GM23248 (cell line): ENCODE measurements around the gene C3orf18. TPM values are rescaled to one million over a fixed set of nuclear protein-coding genes. Genes with fewer than 3 reads are reported as not detected.

Experiments
- DNase-seq: peaks from one replicate; pipeline ENCODE4 v3.0.0-alpha.2; 2015
- H2AFZ ChIP-seq: fragments of 200-600 bp; sonication (generic); 2 replicates; pipeline ENCODE4 v1.6.1; 2016; ENCODE audit warnings: antibody characterized with exemption
- H3F3A ChIP-seq: fragments of 200-600 bp; sonication (generic); 2 replicates; pipeline ENCODE4 v1.6.1; 2016; ENCODE audit warnings: mild to moderate bottlenecking, antibody characterized with exemption, mixed run types; ENCODE audit not compliant: insufficient read depth
- H3K27ac ChIP-seq: fragments of 200-600 bp; sonication (generic); 2 replicates; pipeline ENCODE4 v1.5.1; 2016; ENCODE audit warnings: mild to moderate bottlenecking
- H3K27me3 ChIP-seq: fragments of 200-600 bp; sonication (generic); replicated peaks from 2 replicates; pipeline ENCODE4 v1.6.1; 2016; ENCODE audit warnings: mild to moderate bottlenecking; ENCODE audit not compliant: insufficient read depth
- H3K36me3 ChIP-seq: fragments of 200-600 bp; sonication (generic); 2 replicates; pipeline ENCODE4 v1.6.1; 2016; ENCODE audit warnings: low read depth, mild to moderate bottlenecking
- H3K4me1 ChIP-seq: fragments of 200-600 bp; sonication (generic); 2 replicates; pipeline ENCODE4 v1.6.1; 2016; ENCODE audit warnings: mild to moderate bottlenecking; ENCODE audit not compliant: insufficient read depth
- H3K4me2 ChIP-seq: fragments of 200-600 bp; sonication (generic); one replicate; pipeline ENCODE4 v1.6.1; 2016; ENCODE audit warnings: mild to moderate bottlenecking; ENCODE audit not compliant: unreplicated experiment
- H3K4me3 ChIP-seq: fragments of 200-600 bp; sonication (generic); 2 replicates; pipeline ENCODE4 v1.5.1; 2016; ENCODE audit warnings: mild to moderate bottlenecking
- H3K79me2 ChIP-seq: fragments of 200-600 bp; sonication (generic); 2 replicates; pipeline ENCODE4 v1.6.1; 2016; ENCODE audit warnings: mild to moderate bottlenecking; ENCODE audit not compliant: insufficient read depth
- H3K9ac ChIP-seq: fragments of 200-600 bp; sonication (generic); 2 replicates; pipeline ENCODE4 v1.6.1; 2016; ENCODE audit warnings: mild to moderate bottlenecking
- H3K9me2 ChIP-seq: fragments of 200-600 bp; sonication (generic); 2 replicates; pipeline ENCODE4 v1.6.1; 2016; ENCODE audit warnings: mixed run types, mild to moderate bottlenecking, moderate library complexity; ENCODE audit not compliant: insufficient read depth
- H3K9me3 ChIP-seq: fragments of 200-600 bp; sonication (generic); one replicate; pipeline ENCODE4 v1.6.1; 2017; ENCODE audit warnings: low read depth
- H4K20me1 ChIP-seq: fragments of 200-600 bp; sonication (generic); 2 replicates; pipeline ENCODE4 v1.6.0; 2016; ENCODE audit not compliant: insufficient read depth
- EZH2 ChIP-seq: fragments of 200-600 bp; sonication (generic); IDR thresholded peaks from 2 replicates; pipeline ENCODE4 v1.6.1; 2018; ENCODE audit warnings: antibody characterized with exemption, mild to moderate bottlenecking; ENCODE audit not compliant: insufficient read depth, poor library complexity, severe bottlenecking
- EZH2phosphoT487 ChIP-seq: fragments of 200-600 bp; sonication (generic); IDR thresholded peaks from 2 replicates; pipeline ENCODE4 v1.6.1; 2018; ENCODE audit warnings: antibody characterized with exemption, moderate library complexity, mild to moderate bottlenecking, low read depth; ENCODE audit not compliant: insufficient read depth
- WGBS, 2 experiments: methylation state at CpG; one replicate each; pipeline ENCODE4 v1.1.6; 2015 to 2017; ENCODE audit warnings: low lambda C conversion rate in 2 of 2, low coverage in 1 of 2; ENCODE audit errors: missing lambda C conversion rate in 2 of 2; 5-methylcytosine and 5-hydroxymethylcytosine counted together
- in situ Hi-C: fragments of 300-500 bp; cut with MboI; formaldehyde crosslinking; loops from 2 replicates; pipeline ENCODE4 v1.15.0; 2020
- polyA plus RNA-seq: library from polyadenylated mRNA; unstranded; fragments of >200 nt; fragmentation: Nextera tagmentation; extraction: Ambion mirVana; gene quantifications from 2 replicates; pipeline ENCODE4 v1.2.1, GENCODE V29; 2016
- total RNA-seq: library from RNA; depleted of rRNA; stranded (reverse); fragments of >200 nt; shearing (Covaris generic); gene quantifications from 2 replicates; pipeline ENCODE4 v1.2.3, GENCODE V29; 2014

C3orf18 gene
- total and polyA plus RNA-seq, 2 experiments from 2014 or later = 17.3 to 17.4 TPM

GRCh38 chr3:50563867-50564266, 3.7 kb downstream of the C3orf18 start:
- no peak for TF ChIP-seq EZH2
- TF ChIP-seq EZH2phosphoT487 = no peak
- DNase-seq = no peak
- no peaks in the 10 kb centered on the region for H3K36me3 ChIP-seq
- H3F3A ChIP-seq = 0 out of 2 replicates have a peak, but pooled peaks cover 5% of the 10 kb centered on the region
- peaks cover 25% of the 10 kb centered on the region for H3K4me1 ChIP-seq
- no peak overlapping the region for H3K9ac ChIP-seq
- H3K9me2 ChIP-seq = no peaks in the 10 kb centered on the region
- H3K27ac ChIP-seq = no peak overlapping the region
- no peaks in the 10 kb centered on the region for H3K9me3 ChIP-seq
- no peak overlapping the region for H3K4me2 ChIP-seq
- in situ Hi-C loops = no loop called here
- H4K20me1 ChIP-seq = no peaks in the 10 kb centered on the region
- H3K79me2 ChIP-seq = peaks cover 5% of the 10 kb centered on the region; the same call in 1 of the 2 replicates
- no peak overlapping the region for H3K4me3 ChIP-seq
- no peak overlapping the region for H2AFZ ChIP-seq
- H3K27me3 ChIP-seq = no peaks in the 10 kb centered on the region
- WGBS, 2 experiments = 68 to 75% methylated on average over 2 of the region's 2 CpGs

- peaks cover 5% of the 10 kb centered on the region; the same call in 1 of the 2 replicates for H3K79me2 ChIP-seq
- H3K9me2 ChIP-seq = no peaks in the 10 kb centered on the region
- no peaks in the 10 kb centered on the region for H4K20me1 ChIP-seq
- H3K4me3 ChIP-seq = no peak overlapping the region
- DNase-seq = peak; percentile 93
- no peak overlapping the region; the same call in 1 of the 2 replicates for H2AFZ ChIP-seq
- no peaks in the 10 kb centered on the region for H3K27me3 ChIP-seq
- no peaks in the 10 kb centered on the region for H3K36me3 ChIP-seq
- H3K4me2 ChIP-seq = peak overlapping the region; percentile 47
- peaks cover 25% of the 10 kb centered on the region for H3K4me1 ChIP-seq
- H3K9ac ChIP-seq = peak overlapping the region; percentile 45
- H3K9me3 ChIP-seq = no peaks in the 10 kb centered on the region
- TF ChIP-seq EZH2 (no peak), EZH2phosphoT487 (no peak)
- H3F3A ChIP-seq = no peaks in the 10 kb centered on the region
- H3K27ac ChIP-seq = peak overlapping the region; percentile 55
- 0 to 5% methylated on average over 2 of the region's 2 CpGs for WGBS, 2 experiments
- in situ Hi-C loops = no loop called here
These were observed 4.7 kb downstream of the C3orf18 start for GRCh38 chr3:50562861-50563260.

- Histone ChIP-seq H2AFZ (no peak overlapping the region), H3F3A (no peaks in the 10 kb centered on the region), H4K20me1 (no peaks in the 10 kb centered on the region), H3K4me2 (no peak overlapping the region), H3K9me2 (no peaks in the 10 kb centered on the region), H3K27ac (no peak overlapping the region), H3K4me3 (no peak overlapping the region), H3K9ac (no peak overlapping the region), H3K27me3 (no peaks in the 10 kb centered on the region), H3K36me3 (no peaks in the 10 kb centered on the region), H3K4me1 (peaks cover 20% of the 10 kb centered on the region), H3K9me3 (no peaks in the 10 kb centered on the region), H3K79me2 (no peaks in the 10 kb centered on the region)
- peak; percentile 53 for DNase-seq
- in situ Hi-C loops = no loop called here
- no peak for TF ChIP-seq EZH2phosphoT487
- no peak for TF ChIP-seq EZH2
These were observed 7.8 kb downstream of the C3orf18 start for GRCh38 chr3:50559702-50560101.

GRCh38 chr3:50557915-50558314, 9.6 kb downstream of the C3orf18 start:
- in situ Hi-C loops = no loop called here
- peaks cover 13% of the 10 kb centered on the region for H3K4me1 ChIP-seq
- no peaks in the 10 kb centered on the region for H3K9me3 ChIP-seq
- WGBS, 2 experiments = 49 to 53% methylated on average over 7 of the region's 7 CpGs
- no peak for DNase-seq
- no peaks in the 10 kb centered on the region for H3K27me3 ChIP-seq
- H3K4me3 ChIP-seq = no peak overlapping the region
- H4K20me1 ChIP-seq = no peaks in the 10 kb centered on the region
- no peaks in the 10 kb centered on the region for H3F3A ChIP-seq
- H3K36me3 ChIP-seq = no peaks in the 10 kb centered on the region
- TF ChIP-seq EZH2phosphoT487 (no peak), EZH2 (no peak)
- no peak overlapping the region for H3K4me2 ChIP-seq
- no peak overlapping the region for H3K9ac ChIP-seq
- H3K27ac ChIP-seq = no peak overlapping the region
- H3K9me2 ChIP-seq = no peaks in the 10 kb centered on the region
- no peak overlapping the region for H2AFZ ChIP-seq
- H3K79me2 ChIP-seq = no peaks in the 10 kb centered on the region

- no peaks in the 10 kb centered on the region for H3K36me3 ChIP-seq
- H2AFZ ChIP-seq = no peak overlapping the region
- in situ Hi-C loops = no loop called here
- H3K27me3 ChIP-seq = no peaks in the 10 kb centered on the region
- 21 to 37% methylated on average over 5 to 8 of the region's 8 CpGs for WGBS, 2 experiments
- no peak overlapping the region for H3K4me3 ChIP-seq
- TF ChIP-seq EZH2phosphoT487 (no peak), EZH2 (no peak)
- H3K9me2 ChIP-seq = no peaks in the 10 kb centered on the region
- H3K27ac ChIP-seq = no peak overlapping the region
- peaks cover 7% of the 10 kb centered on the region; the same call in 1 of the 2 replicates for H3K4me1 ChIP-seq
- H3F3A ChIP-seq = no peaks in the 10 kb centered on the region
- no peaks in the 10 kb centered on the region for H3K79me2 ChIP-seq
- H3K9me3 ChIP-seq = no peaks in the 10 kb centered on the region
- no peaks in the 10 kb centered on the region for H4K20me1 ChIP-seq
- H3K9ac ChIP-seq = no peak overlapping the region
- no peak for DNase-seq
- H3K4me2 ChIP-seq = no peak overlapping the region
These were observed 10.4 kb downstream of the C3orf18 start for GRCh38 chr3:50557106-50557505.
